ENCODE measurements around the gene OPHN1.

DNA sequence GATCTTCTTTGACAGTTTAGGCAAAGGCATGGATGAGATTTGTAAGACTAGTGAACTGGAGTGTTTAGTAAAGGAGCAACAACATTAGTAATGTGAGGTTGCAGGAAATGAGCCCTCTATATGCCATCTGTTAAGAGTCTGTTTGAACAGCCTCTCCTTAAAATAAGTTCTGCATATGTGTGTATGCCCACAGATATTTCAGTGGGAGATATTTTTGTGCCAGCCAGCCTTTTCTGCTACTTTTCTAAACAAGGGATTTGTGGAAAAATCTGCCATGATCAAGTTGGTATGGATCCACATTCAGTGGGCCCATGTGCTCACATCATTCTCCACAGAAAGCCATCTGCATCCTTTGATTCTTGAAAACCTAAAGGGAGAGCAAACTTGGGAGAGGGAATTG is 237.7 kb downstream of the OPHN1 start:
- TF ChIP-seq, protein P1, sequence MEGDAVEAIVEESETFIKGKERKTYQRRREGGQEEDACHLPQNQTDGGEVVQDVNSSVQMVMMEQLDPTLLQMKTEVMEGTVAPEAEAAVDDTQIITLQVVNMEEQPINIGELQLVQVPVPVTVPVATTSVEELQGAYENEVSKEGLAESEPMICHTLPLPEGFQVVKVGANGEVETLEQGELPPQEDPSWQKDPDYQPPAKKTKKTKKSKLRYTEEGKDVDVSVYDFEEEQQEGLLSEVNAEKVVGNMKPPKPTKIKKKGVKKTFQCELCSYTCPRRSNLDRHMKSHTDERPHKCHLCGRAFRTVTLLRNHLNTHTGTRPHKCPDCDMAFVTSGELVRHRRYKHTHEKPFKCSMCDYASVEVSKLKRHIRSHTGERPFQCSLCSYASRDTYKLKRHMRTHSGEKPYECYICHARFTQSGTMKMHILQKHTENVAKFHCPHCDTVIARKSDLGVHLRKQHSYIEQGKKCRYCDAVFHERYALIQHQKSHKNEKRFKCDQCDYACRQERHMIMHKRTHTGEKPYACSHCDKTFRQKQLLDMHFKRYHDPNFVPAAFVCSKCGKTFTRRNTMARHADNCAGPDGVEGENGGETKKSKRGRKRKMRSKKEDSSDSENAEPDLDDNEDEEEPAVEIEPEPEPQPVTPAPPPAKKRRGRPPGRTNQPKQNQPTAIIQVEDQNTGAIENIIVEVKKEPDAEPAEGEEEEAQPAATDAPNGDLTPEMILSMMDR (IDR thresholded peaks at IDR 0.05): no peak
- TF ChIP-seq EP300 (IDR thresholded peaks at IDR 0.05): no peak
